ENCODE results near the gene ASAH2. TPM values are rescaled to one million over a fixed set of nuclear protein-coding genes. Genes with fewer than 3 reads are reported as not detected.

The ASAH2 gene
- total and polyA plus RNA-seq, 2 of the 13 experiments (the other 11 are each of a cell fraction or from before 2014, with no cell fraction given), result 16.0 to 17.9 TPM

DNA sequence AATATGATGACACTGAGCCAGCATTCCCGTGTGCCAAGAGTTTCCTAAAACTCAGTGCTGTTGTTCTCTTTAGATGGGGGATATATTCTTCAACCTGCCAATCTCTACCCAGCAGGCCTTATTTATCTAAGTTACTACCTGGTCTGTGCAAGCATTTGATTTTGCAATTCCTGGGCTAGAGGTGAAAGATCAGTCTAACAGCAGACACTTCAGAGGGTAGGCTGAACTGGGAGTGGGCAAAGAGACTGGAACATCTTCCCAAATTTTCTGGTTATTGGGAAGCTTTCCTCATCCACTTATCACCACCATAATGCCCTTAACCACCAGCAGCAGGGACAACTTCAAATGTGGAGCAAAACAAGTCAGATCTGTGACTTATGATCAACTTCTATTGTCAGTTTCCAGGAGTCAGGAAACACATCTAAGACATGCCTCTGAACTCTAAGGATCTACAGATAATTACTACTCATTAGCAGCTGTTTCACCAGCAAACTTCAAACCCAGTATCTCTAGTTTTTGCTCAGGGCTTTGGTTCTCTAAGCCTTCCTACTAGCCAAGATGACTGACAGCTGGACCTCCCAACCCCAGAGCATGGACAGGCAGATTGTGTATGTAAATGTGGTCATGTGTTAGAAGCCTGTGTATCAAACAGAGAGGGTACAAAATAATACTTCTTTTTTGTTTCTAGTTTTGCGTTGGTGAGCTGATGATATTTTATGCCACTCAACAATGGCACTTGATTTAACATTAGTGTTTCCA is 1.0 kb downstream of the ASAH2 start (continued):
- TF ChIP-seq ZNF562 (CRISPR knock-in tag; IDR thresholded peaks at IDR 0.05; ENCODE audit: borderline replicate concordance) (no peak), CAMTA2 (CRISPR knock-in tag; IDR thresholded peaks at IDR 0.05; ENCODE audit: borderline replicate concordance) (no peak), XBP1 (CRISPR knock-in tag; IDR thresholded peaks at IDR 0.05) (no peak), NFIC (IDR thresholded peaks at IDR 0.05; ENCODE audit: low read length) (peak; percentile 29; the same call in 1 of the 2 replicates), ZNF629 (CRISPR knock-in tag; conservative IDR thresholded peaks at IDR 0.05) (no peak), KDM5B (CRISPR knock-in tag; IDR thresholded peaks at IDR 0.05; ENCODE audit: borderline replicate concordance) (no peak), NFIB (CRISPR knock-in tag; IDR thresholded peaks at IDR 0.05; ENCODE audit: borderline replicate concordance) (no peak), GABPA (IDR thresholded peaks at IDR 0.05; ENCODE audit: low read depth, low read length) (no peak), GABPA (CRISPR knock-in tag; IDR thresholded peaks at IDR 0.05; ENCODE audit: low read depth) (no peak), ZSCAN30 (CRISPR knock-in tag; IDR thresholded peaks at IDR 0.05) (no peak), JDP2 (CRISPR knock-in tag; IDR thresholded peaks at IDR 0.05; ENCODE audit: borderline replicate concordance) (no peak), ZNF768 (CRISPR knock-in tag; IDR thresholded peaks at IDR 0.05) (no peak)
- TF ChIP-seq, protein P1, sequence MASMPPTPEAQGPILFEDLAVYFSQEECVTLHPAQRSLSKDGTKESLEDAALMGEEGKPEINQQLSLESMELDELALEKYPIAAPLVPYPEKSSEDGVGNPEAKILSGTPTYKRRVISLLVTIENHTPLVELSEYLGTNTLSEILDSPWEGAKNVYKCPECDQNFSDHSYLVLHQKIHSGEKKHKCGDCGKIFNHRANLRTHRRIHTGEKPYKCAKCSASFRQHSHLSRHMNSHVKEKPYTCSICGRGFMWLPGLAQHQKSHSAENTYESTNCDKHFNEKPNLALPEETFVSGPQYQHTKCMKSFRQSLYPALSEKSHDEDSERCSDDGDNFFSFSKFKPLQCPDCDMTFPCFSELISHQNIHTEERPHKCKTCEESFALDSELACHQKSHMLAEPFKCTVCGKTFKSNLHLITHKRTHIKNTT (CRISPR knock-in tag; IDR thresholded peaks at IDR 0.05), result no peak
- TF ChIP-seq, protein P2, sequence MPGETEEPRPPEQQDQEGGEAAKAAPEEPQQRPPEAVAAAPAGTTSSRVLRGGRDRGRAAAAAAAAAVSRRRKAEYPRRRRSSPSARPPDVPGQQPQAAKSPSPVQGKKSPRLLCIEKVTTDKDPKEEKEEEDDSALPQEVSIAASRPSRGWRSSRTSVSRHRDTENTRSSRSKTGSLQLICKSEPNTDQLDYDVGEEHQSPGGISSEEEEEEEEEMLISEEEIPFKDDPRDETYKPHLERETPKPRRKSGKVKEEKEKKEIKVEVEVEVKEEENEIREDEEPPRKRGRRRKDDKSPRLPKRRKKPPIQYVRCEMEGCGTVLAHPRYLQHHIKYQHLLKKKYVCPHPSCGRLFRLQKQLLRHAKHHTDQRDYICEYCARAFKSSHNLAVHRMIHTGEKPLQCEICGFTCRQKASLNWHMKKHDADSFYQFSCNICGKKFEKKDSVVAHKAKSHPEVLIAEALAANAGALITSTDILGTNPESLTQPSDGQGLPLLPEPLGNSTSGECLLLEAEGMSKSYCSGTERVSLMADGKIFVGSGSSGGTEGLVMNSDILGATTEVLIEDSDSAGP (CRISPR knock-in tag; IDR thresholded peaks at IDR 0.05; ENCODE audit: borderline replicate concordance), result no peak
- TF ChIP-seq, protein P3, sequence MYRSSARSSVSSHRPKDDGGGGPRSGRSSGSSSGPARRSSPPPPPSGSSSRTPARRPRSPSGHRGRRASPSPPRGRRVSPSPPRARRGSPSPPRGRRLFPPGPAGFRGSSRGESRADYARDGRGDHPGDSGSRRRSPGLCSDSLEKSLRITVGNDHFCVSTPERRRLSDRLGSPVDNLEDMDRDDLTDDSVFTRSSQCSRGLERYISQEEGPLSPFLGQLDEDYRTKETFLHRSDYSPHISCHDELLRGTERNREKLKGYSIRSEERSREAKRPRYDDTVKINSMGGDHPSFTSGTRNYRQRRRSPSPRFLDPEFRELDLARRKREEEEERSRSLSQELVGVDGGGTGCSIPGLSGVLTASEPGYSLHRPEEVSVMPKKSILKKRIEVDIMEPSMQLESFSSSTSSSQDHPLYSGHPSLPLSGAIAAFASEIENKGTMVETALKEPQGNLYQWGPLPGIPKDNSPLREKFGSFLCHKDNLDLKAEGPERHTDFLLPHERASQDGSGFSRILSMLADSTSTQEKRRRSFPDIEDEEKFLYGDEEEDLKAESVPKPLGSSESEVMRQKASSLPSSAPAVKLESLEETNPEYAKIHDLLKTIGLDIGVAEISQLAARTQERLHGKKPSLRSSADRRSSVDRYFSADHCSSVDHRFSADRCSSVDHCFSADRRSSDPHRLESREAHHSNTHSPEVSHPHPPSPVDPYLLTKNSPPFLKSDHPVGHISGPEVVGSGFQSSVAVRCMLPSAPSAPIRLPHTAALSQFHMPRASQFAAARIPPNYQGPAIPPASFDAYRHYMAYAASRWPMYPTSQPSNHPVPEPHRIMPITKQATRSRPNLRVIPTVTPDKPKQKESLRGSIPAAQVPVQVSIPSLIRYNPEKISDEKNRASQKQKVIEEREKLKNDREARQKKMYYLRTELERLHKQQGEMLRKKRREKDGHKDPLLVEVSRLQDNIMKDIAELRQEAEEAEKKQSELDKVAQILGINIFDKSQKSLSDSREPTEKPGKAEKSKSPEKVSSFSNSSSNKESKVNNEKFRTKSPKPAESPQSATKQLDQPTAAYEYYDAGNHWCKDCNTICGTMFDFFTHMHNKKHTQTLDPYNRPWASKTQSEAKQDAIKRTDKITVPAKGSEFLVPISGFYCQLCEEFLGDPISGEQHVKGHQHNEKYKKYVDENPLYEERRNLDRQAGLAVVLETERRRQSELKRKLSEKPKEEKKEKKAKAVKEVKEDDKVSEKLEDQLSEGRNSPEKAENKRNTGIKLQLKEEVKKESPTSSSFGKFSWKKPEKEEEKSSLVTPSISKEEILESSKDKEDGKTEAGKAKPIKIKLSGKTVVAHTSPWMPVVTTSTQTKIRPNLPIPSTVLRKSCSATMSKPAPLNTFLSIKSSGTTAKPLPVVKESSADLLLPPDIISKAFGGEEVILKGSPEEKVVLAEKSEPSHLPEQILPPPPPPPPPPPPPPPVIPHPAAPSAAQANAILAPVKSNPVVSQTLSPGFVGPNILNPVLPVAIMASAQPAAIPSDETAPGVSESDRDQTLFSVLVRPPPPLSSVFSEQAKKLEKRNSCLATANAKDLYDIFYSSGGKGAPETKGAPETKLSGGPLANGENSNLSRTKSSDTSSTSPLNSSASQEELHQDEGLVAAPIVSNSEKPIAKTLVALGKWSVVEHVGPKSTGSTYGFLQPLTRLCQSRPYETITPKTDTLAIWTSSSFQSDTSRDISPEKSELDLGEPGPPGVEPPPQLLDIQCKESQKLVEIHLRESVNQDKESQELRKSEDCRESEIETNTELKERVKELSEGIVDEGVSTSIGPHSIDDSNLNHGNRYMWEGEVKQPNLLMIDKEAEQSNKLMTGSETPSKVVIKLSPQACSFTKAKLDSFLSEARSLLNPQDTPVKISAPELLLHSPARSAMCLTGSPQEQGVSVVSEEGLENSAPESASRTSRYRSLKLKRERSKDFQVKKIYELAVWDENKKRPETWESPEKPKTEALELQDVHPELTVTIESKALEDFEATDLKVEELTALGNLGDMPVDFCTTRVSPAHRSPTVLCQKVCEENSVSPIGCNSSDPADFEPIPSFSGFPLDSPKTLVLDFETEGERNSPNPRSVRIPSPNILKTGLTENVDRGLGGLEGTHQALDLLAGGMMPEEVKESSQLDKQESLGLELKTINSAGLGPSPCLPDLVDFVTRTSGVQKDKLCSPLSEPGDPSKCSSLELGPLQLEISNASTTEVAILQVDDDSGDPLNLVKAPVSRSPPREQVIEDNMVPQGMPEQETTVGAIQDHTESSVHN (CRISPR knock-in tag; IDR thresholded peaks at IDR 0.05), result no peak
- TF ChIP-seq, protein P4, sequence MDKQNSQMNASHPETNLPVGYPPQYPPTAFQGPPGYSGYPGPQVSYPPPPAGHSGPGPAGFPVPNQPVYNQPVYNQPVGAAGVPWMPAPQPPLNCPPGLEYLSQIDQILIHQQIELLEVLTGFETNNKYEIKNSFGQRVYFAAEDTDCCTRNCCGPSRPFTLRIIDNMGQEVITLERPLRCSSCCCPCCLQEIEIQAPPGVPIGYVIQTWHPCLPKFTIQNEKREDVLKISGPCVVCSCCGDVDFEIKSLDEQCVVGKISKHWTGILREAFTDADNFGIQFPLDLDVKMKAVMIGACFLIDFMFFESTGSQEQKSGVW (CRISPR knock-in tag; IDR thresholded peaks at IDR 0.05; ENCODE audit: borderline replicate concordance), result no peak

Data from HepG2 (cell line).